Activated CD4-positive, alpha-beta T cell treated with anti-CD3 and anti-CD28 coated beads, Interleukin-2, Interleukin-6, amounts not matched to agents 100 ng/mL and 50 ng/mL, durations not matched to agents 16 hours and 8 hours (primary cell): ENCODE results near the gene AADAC.
"Not testable (repeated sequence)": the region's sequence is repeated elsewhere in the genome, so short reads cannot be mapped to it uniquely, and the experiment has no call there.

Experiments
- DNase-seq: peaks from one replicate; pipeline ENCODE4 v3.0.0-alpha.2; 2020

AADAC gene, protein sequence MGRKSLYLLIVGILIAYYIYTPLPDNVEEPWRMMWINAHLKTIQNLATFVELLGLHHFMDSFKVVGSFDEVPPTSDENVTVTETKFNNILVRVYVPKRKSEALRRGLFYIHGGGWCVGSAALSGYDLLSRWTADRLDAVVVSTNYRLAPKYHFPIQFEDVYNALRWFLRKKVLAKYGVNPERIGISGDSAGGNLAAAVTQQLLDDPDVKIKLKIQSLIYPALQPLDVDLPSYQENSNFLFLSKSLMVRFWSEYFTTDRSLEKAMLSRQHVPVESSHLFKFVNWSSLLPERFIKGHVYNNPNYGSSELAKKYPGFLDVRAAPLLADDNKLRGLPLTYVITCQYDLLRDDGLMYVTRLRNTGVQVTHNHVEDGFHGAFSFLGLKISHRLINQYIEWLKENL

DNA sequence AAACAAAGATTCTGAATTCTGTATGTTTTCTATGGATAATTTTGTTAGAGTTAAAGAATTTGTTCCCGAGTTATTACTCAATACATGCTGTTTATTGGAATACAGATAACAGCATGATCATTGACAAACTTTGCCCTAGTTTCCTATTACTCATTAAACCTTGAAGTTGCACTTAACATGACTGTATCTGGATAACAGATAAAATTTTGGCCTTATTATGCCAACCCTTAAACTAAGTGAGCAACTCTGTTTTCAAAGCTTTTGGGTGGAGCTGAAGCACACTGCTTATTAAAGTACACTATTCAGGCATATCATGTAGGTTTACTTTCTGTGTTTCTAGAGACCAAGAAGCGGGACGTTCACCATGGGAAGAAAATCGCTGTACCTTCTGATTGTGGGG, at the start of gene AADAC:
Gene AADAC (plus strand): TSS at position 318 of the 400 bp plus-strand sequence. CDS start 47 bp downstream, at position 365.
- DNase-seq = no peak

DNA sequence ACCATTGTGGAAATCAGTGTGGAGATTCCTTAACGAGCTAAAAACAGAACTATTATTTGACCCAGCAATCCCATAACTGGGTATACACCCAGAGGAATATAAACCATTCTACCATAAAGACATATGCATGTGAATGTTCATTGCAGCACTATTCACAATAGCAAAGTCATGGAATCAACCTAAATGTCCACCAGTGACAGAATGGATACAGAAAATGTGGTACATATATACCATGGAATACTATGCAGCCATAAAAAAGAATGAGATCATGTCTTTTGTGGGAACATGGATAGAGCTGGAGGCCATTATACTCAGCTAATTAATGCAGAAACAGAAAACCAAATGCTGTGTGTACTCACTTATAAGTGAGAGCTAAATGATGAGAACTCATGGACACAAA, 49.2 kb upstream of the AADAC start:
- DNase-seq = not testable (repeated sequence)

DNA sequence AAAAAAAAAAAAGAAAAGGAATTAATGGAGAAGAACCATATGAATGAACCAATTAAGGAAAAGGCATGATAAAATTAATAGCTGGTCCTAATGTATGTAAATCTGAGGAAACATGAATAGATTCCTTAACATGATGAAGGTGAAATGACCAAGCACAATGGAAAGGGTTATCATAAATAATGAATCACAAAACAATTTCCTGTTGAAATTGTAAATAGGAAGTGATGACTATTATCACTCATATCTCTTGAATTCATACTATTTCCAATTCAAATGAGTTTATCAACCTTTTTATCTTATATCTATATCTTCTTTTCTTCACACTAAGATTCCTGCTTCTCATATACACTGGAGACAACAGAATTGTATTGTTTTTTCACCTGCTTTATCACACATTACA, 48.2 kb upstream of the AADAC start:
- no peak for DNase-seq

DNA sequence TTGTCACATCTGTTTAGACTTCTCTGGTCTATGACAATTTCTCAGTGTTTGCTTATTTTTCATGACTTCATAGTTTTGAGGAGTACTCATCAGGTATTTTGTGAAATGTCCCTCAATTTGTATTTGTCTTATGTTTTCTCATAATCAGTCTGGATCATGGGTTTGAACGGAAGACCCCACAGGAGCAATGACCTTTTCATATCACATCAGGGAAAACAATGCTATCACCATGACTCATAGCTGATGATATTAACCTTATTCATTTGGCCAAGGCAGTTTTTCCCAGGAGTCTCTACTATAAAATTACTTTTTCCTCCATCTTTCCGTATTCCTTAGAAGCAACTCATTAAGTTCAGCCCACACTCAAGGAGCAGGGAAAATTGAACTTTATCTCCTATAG, 47.5 kb upstream of the AADAC start:
- no peak for DNase-seq

GRCh38 chr3:151768393-151768930, 45.5 kb upstream of the AADAC start:
- no peak for DNase-seq

DNA sequence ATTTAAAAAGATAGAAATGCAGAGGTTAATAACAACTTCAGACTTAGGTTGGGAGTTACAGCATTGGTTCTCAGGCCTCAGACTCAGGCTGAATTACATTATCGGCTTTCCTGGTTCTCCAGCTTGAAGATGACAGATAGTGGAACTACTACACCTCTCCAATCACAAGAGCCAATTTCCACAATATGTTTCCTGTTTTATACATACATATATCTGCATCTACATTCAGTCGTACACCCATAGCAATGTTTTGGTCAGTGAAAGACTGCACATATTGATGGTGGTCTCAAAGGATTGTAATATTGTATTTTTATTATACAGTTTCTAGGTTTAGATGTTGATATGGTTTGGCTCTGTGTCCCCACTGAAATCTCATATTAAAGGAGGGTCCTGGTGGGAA, 44.7 kb upstream of the AADAC start:
- no peak for DNase-seq

DNA sequence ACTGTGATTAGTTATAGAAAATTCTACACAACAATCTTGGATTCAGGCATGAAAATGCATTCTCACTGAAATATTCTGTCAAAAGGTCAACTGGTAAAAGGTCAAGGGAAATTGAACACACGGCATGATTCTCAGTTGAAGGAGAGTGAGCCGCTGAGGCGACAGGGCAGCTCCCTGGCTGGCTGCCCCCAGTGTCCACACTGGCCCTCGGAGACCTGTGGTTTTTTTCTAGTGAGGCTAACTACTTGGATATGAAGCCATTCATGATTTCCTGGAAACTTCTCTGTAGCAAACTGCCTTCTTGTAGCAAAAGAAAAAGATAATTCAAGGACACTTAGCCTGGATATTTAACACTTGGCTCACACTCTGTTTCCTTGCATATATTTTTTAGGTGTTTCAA, 43.0 kb upstream of the AADAC start:
- no peak for DNase-seq

DNA sequence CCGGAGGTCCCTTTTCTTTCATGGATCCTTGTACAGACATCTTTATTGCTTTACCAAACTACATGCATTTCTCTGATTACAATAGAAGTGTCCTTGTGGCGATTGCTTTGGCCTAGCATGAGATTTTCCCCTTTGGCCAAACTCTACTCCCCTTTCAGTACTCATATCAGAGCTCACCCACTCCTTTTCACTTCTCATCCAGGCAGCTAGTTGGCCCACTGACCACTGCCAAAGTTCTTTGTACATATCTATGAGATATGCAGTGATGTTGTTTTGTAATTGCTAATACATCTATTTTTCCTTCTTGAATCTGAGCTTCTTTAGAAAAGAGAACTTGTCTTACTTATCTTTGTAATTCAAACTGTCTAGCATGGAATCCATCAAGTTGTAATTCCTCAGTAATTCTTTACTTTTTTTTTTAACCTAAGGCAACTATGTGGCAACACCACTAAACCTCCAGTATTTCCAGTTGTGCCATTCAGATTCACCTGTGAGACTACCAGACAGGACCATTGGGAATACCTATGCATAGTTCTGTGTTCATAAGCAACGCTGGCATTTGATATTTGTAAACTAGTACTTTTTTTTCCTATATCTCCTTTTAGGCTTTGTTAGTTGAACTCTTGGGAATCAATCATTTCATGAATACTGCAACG, 41.0 kb upstream of the AADAC start:
- DNase-seq = no peak

DNA sequence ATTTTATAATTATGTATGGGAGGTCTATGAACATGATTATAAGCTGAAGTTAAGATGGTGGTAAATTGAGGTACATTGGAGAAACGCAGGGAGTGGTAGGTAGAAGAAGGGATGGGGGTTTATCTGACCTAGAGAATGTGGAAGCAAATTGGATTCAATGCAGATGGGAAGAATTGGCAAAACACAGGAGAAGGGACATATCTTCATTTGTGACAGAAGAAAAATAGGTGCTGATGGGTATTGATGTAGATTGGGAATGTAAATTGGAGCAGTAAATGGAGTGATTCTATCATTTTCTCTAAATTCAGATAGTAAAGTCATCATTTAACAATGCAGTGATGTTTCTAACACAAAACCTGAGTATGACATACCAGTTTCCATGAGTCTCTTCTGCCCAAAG, 39.7 kb upstream of the AADAC start:
- no peak for DNase-seq

DNA sequence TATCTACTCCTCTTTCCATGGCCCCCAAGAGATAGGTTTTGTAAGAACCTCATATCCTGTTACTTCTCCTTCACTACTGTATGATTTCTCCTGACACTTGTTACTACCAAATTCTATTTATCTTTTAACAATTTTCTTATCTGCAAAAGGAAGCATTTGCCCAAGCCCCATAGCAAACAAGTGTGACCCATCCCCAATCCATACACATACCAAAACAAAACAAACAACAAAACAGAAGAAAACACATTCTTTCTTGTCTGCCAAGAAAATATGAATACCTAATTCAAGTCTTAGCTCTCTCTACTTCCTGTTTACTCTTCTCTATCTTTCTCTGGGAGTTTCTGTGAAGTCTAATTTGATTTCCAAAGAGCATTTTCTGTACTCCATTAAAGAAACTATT, 39.0 kb upstream of the AADAC start:
- no peak for DNase-seq

GRCh38 chr3:151775314-151776258, 38.3 kb upstream of the AADAC start:
- DNase-seq = no peak

- DNase-seq = no peak
Observed at GRCh38 chr3:151776259-151776740, 37.6 kb upstream of the AADAC start.

GRCh38 chr3:151777880-151778279, 36.0 kb upstream of the AADAC start:
- DNase-seq = no peak

DNA sequence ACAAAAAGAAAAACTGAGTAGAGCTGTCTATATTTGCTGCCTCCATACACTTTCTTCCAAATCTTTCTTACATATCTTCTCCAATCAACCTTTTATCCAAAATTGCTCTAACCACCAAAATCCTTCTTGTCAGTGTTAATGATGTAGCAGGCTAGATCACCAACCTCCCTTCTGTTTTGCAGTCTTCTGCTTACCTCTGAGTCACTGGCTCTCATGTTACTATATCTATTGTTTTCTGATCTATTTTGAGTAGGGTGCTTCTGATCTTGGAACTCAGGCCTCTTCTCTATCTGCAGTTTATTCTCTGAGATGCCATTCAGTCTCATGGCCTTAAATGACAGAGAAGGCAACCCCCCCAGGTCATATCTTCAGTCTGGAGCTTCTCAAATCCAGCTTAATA, 26.3 kb upstream of the AADAC start:
- no peak for DNase-seq

DNA sequence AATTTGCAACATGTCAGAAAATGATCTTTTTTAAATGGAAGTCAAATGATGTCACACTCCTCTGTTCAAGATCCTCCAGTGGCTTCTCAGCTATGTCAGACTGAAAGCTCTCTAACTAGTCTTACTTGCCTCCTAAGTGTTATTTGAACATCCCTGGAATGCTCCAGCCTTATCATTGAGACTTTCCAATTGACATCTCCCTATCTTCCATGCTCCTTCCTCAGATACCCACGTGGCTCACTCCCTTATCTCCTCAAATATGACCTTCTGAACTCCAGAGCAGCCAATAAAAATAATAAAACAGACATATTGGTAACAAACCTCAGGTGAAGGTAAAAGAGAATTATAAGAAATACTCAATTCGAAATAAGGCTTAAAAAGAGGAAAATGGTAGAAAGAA, 25.5 kb upstream of the AADAC start:
- no peak for DNase-seq

DNA sequence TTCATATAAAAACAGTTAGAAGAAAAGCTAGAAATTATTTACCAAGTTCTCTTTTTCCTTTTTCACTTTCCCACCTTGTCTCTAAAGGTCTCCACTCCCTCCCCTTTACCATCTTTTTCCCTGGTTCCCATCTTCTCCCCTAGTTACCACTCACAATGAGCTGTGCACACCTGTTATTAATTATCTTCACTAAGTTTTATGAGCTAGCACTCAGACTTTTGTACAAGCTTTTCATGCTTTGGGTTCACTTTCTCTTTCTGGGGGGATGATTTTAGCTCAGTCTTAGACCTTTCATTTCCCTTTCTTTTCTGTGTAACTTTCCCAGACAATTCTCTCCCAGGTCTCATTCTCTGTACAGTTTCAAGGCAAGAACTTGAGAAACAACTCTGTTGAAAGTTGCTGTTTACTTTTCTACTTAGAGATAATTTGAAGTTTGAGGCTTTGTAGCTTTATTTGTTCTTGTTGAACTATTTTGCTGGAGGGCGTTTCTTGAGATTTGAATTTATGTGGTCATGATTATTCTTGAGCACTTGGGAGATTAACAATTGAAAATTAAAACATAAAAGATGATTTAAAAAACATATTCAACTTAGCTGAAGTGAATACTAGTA, 24.0 kb upstream of the AADAC start:
- no peak for DNase-seq

- not testable (repeated sequence) for DNase-seq
Observed at GRCh38 chr3:151790763-151791162, 23.2 kb upstream of the AADAC start.

GRCh38 chr3:151792411-151792810, 21.5 kb upstream of the AADAC start:
- DNase-seq = no peak

- DNase-seq = no peak
Observed at GRCh38 chr3:151793636-151794035, 20.3 kb upstream of the AADAC start.

DNA sequence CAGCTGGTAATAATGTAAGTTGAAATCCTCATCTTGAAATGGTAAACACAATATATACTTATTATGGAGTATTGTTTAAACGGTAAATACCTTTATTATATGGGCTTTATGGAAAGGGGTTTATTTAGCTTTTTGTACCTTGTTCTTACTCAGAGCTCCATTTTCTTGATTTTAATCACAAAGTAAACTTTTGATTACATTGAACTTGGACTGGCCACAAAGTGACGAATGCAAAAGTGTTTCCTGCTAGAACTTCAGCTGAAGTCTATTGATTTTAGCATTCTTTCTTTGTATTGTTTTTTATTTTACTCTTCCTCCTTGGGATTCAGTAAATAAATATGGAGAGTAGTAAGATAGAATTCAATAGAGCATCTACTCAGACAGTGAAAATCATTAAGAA, 19.8 kb upstream of the AADAC start:
- no peak for DNase-seq

DNA sequence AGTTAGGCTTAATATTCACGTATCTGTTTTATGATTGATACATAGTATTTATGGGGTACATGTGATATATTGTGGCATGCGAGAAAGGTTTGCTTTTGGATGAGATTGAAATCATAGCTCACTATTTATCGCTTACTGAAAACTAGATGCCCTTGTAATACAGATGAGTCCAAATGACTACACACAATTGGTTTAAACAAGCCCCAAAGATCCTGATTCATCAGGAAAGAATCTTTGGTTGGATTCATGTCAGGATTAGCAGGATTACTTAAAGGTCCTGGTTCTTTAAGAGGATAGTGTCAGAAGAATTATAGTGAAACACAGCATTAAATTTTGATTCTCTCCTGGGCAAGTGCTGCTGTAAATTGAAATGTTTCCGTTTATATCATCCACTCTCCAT, 18.6 kb upstream of the AADAC start:
- no peak for DNase-seq

DNA sequence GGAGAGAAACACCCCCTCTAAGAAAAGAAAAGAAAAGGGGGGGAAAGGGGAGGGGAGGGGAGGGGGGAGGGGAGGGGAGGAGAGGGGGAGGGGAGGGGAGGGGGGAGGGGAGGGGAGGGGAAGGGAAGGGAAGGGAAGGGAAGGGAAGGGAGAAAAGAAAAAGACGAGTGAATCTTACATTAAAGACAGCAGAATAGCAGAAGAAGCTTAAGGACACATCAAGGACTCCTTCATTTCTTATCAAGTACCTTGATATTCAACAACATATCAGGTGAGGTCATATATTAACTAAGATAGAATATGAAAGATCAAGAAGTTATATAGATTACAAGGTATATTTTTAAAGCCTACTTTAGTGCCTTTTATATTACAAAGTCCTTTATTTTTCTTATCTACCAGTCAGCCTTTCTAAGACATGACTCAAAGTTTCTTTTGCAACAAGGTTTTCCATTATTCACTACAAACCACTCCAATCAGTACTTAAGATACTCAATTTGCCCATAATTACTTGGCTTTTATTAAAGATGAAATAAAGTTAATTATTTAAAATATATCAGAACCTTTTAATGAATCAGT, 17.7 kb upstream of the AADAC start:
- no peak for DNase-seq
